Prostate gland (tissue), 2 donors: Measurements from ENCODE around the gene INTU.

Source experiments
- POLR2A ChIP-seq: fragments of 450-650 bp; IDR thresholded peaks from one replicate; pipeline ENCODE4 v1.6.1; 2016; ENCODE audit warnings: antibody characterized with exemption, mild to moderate bottlenecking
- POLR2AphosphoS5 ChIP-seq: sonication (generic); formaldehyde crosslinking; IDR thresholded peaks from one replicate; pipeline ENCODE4 v1.6.1; 2017; ENCODE audit warnings: antibody characterized with exemption
- TF ChIP-seq, protein P1 (sequence below), 4 experiments: fragments of 200-600 bp in 2 of 4; fragments of 450-650 bp in 2 of 4; sonication (generic) in 2 of 4; IDR thresholded peaks; 1 replicate in 3 of 4; 2 replicates in 1 of 4; pipeline ENCODE4 v1.5.1; 2016 to 2019; ENCODE audit warnings: antibody characterized with exemption in 4 of 4, mild to moderate bottlenecking in 2 of 4, moderate library complexity in 2 of 4

DNA sequence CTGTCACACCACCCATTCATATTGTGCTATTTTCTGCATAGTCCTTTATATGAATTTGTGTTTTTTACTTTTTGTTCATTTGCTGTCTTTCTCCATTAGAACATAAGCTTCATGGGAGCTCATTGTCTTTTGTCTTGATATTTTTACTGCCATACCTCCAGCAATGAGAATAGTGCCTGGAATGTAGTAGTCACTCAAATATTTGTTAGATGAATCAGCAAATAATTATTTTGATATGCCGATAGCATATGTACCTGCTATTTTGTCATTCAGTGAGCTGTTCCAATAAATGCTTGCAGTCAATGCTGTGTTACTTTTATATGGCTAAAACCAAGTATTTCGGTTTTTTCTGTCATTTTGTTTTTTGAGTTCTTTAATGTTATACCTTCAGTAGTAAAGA is 53.9 kb downstream of the INTU start:
- TF ChIP-seq POLR2A (no peak), POLR2AphosphoS5 (no peak)
- TF ChIP-seq, protein P1, sequence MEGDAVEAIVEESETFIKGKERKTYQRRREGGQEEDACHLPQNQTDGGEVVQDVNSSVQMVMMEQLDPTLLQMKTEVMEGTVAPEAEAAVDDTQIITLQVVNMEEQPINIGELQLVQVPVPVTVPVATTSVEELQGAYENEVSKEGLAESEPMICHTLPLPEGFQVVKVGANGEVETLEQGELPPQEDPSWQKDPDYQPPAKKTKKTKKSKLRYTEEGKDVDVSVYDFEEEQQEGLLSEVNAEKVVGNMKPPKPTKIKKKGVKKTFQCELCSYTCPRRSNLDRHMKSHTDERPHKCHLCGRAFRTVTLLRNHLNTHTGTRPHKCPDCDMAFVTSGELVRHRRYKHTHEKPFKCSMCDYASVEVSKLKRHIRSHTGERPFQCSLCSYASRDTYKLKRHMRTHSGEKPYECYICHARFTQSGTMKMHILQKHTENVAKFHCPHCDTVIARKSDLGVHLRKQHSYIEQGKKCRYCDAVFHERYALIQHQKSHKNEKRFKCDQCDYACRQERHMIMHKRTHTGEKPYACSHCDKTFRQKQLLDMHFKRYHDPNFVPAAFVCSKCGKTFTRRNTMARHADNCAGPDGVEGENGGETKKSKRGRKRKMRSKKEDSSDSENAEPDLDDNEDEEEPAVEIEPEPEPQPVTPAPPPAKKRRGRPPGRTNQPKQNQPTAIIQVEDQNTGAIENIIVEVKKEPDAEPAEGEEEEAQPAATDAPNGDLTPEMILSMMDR (IDR thresholded peaks at IDR 0.05), result no peak
